Cortex of kidney (tissue), 1 donor: ENCODE measurements around the gene PDCD1.
"Not testable (repeated sequence)": the region's sequence is repeated elsewhere in the genome, so short reads cannot be mapped to it uniquely, and the experiment has no call there.

Experiments used
- DNase-seq: peaks from one replicate; lab custom pipeline; 2025; lab: John Stamatoyannopoulos, UW

PDCD1 gene

DNA sequence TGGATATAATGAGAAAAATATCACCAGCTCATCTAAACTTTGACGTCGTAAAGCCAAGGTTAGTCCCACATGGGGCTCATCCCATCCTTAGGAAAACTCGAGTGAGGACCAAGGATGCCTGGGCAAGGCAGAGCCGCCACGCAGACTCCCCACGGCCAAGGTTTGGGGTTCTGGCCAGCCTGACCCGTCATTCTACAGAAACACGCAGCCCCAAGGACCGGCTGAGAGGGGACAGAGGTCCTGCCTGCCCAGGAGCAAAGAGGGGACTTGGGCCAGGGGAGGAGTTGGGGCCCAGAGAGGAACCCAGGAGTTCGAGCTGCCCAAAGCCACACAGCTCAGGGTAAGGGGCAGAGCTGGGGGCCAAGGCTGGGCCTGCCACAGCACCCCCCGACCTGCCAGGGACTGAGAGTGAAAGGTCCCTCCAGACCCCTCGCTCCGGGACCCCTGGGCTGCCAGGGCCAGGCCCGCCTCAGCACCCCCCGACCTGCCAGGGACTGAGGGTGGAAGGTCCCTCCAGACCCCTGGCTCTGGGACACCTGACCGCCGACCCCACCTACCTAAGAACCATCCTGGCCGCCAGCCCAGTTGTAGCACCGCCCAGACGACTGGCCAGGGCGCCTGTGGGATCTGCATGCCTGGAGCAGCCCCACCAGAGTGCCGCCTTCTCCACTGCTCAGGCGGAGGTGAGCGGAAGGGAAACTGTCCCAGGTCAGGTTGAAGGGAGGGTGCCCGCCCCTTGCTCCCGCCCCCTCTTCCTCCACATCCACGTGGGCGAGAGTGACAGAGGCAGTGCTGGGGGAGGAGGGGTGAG, at the start of gene PDCD1:
Gene PDCD1, minus strand, starts transcription at position 689 of the 811 bp plus-strand sequence. Its CDS starts 56 bp downstream, at position 633.
- no peak for DNase-seq

DNA sequence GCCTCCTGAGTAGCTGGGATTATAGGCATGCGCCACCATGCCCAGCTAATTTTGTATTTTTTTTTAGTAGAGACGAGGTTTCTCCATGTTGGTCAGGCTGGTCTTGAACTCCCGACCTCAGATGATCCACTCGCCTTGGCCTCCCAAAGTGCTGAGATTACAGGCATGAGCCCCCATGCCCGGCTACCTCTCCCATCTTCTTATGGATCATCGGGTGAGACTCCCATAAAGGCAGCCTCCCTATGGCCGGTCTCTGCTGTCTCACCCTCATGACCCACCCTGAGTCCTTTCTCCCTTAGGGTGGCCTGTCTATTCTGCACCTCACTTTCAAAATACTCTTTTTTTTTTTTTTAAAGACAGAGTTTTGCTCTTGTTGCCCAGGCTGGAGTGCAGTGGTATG, 49.1 kb upstream of the PDCD1 start:
- not testable (repeated sequence) for DNase-seq

DNA sequence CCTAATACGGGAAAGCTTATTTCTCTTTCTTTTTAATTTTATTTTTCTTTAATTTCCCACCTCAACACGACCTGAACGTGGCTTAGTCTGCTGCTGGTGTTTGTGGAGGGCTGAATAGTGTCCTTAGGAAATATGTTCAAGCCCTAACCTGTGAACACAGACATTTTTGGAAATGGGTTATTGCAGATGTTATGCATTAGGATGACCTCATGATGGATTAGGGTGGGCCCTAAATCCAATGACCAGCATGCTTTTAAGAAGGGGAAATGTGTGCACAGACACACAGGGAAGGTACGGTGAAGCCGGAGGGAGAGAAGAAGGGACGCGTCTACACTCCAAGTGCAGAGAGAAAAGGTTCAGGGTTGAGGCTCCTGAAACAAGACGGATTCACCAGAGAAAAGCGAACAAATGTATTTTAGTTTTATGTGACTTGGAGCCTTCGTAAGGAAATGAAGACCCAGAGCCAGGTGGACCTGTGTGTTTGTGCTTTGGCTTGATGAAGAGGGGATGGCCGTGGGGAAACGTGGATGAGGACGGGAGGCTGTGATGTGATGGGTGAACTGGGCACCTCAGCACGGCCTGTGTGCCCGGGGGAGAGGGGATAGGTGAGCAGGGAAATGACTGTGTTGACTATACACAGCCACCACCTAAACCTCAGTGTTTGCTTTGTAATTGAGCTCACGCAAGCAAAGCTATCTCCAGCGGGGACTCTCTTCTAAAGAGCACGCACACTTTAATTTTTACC, 48.3 kb upstream of the PDCD1 start:
- DNase-seq, result no peak

DNA sequence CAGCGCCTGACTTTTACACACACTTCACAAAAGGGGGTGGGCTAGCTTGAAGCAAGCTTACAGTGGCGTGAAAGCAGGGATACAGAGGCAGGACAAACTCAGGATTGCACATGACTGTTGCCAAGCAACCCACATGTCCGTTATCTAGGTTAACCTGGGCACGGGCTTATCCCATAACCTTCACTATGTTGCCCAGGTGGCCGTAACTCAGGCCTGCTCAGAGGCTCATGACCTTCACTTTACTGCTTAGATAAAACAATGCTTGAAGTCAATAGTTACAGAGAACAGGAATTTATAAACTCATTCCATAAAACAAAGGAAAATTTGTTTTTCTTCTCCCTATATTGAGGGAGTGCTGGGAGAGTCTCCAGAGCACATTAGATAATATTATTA, 47.7 kb upstream of the PDCD1 start:
- not testable (repeated sequence) for DNase-seq

DNA sequence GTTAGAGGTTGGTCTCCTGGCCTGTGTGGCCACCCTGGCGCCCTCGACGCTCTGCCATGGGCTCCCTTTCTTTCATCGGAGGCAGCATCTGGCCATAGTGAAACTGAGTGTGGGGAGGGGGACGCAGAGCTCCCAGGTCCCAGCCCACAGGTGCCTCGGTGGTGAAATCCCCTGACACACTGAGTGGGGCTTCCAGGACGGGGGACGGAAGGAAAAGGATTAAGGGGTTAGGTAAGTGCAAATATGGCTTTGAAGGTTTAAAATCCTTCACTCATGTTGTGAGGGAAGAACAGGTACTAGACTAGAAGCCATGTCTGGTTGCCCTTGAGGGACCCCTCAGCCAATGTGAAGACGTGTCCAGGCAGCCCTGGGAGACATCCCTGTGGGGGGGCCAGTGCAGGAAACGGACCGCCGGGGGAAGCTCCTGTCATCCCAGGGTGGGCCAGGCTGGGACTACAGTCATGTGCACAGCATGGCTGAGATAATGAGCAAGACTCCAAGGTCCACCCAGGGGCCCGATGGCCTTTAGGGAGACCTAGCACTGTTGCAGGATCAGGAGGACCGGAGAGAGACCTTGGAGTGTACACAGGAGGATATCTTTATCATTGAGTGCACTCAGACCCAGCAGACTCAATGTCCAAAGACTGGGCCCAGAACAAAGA, 47.2 kb upstream of the PDCD1 start:
- DNase-seq, result no peak

DNA sequence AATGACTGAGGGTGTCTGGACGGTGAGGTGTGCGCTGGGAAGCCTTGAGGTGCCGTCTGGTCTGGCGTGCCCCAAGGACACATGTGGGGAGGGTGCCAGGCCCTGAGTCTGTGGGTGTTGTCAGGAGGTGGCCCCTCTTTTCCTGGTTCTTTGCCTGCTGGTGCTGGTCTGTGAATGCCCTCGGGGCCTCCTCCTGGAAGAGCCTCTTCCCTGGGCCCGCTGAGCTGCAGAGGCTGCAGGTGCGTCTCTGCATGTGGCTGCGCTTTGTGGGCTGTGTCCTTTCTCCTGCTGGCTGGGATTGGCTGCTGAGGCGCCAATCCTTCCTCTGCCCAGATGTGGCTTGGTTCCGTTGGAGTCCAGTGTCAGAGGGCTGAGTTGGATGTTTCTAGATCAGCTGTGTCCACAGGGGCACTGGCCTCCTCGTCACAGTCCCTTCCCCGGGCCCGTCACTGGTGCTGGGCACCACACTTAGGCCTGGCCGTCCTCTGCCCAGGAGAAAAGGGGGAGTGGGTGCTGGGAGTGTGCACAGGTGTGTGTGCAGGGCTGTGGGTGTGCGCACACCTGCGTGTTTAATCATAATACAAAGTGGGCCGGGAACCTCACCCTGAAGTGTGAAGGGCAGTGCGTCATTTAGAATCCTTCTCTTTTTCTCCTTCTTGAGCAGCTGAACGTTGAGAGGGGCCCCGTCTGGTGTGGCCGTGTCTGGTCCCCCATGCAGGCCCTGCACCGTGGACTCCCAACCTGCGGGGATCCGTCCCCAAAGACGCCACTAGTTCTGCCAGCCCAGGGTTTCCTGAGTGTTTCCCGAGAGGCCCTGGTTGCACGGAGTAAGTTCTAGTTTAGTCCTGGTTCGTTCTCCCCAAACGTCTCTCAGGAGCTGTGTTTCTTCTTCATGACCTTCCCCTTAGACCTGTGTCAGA, 46.4 kb upstream of the PDCD1 start:
- DNase-seq, result no peak

DNA sequence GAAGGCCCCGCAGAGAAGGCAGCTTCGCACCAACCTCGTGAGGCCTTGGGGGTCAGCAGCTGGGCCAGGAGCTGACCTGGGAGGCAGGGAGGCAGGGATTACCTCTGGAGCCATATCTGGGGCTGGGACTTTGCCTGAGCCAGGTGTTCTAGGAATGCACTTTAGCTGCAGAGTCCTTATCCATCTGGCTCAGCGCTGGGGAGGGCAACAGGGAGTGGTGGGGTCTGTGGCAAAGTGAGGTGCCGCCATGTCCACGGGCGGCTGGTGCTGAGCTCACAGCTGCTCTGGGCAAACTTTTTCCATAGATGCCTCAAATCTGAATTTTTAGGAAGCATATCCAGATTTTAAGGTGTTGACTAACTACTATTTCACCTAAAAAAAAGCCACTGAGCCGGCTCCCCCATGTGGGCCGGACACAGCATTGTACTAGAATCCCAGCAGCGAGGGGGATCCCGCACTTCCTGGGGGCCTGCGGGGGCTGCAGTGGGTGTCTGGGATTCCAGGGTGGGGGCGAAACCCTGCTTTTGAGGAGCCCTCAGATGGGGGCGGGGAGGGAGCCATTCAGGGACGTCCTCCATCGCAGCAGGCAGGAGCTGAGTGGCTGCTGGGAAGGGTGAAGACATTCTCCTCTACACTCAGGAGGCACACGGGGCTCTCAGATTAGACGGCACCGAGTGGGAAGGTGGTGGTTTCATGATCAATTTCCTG, 45.5 kb upstream of the PDCD1 start:
- DNase-seq, result no peak

DNA sequence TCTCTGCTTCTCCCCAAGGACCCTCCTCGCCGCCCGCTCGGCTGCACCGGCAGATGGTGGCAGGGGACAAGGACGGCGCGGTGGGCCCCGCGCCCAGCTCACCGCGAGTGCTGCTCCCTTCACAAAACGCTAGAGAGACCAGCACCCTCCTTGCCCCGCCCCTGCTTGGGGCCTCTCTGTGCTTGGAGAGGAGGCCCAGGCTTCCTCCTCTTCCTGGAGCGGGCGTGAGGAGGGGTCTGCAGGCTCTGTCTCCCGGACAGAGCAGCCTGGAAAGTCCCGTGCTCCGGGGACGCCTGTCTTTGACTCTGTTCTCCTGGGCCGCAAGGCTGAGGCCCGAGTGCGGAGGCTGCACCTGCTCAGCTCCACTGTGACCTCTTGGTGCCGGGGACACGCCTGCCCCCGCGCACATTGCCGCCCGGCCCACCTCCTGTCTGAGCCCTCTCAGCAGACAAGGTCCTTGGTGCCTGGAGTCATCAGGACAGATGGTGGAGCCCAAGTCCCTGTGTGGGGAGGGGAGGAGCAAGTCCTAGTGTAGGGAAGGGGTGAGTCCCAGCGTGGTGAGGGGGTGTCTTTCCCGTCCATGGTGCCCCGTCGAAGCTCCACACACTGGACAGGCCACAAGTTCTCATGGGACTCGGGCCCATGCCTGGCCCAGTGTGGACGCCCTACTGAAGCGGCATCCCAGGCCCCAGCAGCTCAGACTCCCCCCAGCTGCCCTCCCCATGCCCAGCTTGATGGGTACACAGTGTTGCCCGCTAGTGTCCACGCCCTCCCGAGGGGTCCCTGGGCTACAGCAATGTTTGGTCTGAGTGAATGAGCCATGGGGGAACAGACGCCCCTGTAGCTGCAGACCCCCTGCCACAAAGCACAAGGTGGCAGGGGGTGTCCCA, 44.7 kb upstream of the PDCD1 start:
- DNase-seq, result no peak

DNA sequence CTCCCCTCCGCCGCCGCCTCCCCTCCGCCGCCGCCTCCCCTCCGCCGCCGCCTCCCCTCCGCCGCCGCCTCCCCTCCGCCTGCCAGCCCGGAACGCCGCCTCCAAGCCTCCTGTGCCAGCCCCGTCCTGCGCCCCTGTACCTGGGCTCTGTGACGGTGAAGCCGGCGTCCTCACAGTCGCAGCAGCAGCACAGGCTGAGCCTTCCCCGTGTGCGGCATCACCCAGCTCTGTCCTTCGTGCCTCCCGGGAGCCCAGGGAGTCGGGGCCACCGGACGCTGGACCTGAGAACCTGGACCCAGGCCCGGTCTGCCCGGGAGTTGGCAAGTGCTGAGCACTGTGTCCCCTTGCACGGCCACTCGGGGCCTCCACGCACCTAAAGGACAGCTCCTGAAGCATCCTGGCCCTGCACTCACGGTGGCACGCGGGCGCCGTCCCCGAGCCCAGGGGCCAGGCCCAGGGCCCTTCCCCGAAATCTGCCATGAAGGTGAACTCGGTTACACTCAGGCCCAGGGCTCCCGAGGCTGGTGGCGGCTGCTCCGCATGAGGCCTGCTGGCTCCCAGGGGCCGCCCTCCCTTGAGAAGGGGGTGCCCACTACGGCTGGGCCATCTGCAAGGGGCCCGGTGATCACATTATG, 43.8 kb upstream of the PDCD1 start:
- DNase-seq, result no peak

DNA sequence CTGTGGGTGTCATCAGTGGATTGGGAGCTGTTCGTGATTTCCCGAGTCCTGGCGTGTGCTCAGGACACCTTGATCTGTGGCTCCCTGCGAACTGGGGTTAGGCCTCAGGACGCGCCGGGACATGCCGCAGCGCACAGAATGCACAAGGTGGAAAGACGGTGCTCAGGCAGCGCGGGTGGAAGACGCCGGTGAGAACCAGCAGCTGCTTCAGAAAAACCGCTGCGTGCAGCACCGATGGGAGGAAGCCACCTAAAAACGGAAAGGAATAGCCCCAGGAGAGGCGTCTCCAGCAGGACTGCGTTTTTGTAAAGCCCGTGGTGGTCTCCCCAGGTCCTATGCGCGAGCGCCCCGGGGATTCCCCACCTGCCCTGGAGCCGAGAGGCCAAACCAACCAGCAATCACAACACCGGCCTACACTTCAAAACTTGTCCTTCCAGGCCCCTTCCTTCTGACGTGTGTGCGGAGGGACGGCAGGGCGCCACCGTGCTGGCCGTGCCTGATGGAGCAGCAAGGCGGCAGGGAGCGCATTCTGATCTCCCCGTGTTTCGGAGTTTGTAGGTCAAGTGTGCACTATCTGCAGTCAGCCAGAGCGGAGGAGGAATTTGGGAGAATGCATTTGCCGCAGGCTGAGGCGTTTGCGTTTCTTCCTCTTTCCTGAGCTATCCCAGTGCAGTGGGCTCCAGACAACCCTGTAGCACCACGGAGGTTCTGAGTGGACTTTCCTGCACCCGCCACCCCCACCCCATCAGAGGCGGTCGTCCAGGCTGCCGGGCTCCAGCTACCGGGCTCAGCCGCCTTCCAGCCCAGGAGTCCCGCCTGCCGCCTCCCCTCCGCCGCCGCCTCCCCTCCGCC, 43.0 kb upstream of the PDCD1 start:
- no peak for DNase-seq

DNA sequence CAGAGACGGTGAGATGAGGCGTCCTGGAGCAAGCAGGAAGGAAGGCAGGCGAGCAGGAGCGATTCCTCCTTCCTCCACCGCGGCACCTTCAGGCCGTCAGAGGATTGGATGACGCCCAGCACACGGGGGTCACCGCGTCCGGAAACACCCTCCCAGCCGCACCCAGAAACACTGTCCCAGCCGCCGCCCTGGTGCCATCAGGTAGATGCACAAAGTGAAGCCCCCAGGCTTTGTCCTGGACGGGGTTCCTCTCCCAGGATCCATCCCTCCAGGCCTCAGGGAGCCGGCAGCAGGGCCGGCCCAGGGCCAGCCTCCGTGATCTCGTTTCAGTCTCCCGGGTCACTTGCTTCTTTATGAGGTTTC, 42.3 kb upstream of the PDCD1 start:
- DNase-seq, result no peak

DNA sequence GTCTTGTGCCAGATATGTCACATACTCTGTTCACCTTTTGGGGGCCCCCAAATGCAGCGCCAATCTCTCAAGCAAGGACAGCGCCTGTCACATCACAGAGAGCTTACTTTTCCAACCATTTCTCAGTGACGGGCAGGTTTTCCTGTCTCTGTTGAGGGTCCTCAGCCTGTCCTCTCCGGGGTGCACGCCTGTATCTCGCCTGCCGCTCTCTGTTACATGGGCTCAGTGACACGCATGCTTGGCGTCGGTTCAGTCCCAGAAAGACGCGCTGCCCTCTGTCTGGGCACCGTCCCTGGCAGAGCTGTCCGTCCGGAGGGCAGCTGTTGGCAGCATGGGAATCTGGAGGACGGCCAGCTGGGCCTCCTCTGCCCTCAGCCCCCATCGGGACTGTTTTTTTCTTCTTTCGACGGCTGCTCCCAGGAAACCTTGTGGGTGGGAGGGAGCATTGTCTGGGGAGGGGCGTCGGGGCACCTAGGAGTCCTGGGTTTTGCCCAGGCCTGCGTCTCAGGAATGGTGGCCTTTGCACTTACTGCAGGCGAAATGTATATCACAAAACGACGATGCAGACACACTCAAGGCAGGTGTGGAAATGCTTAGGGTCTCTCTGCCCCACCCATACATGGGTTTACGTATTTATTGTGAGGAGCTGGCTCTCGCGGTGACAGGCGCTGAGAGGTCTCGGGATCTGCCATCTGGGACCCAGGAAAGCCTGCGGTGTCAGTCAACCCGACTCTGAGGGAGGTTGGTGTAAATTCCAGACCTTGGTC, 41.7 kb upstream of the PDCD1 start:
- DNase-seq, result no peak

DNA sequence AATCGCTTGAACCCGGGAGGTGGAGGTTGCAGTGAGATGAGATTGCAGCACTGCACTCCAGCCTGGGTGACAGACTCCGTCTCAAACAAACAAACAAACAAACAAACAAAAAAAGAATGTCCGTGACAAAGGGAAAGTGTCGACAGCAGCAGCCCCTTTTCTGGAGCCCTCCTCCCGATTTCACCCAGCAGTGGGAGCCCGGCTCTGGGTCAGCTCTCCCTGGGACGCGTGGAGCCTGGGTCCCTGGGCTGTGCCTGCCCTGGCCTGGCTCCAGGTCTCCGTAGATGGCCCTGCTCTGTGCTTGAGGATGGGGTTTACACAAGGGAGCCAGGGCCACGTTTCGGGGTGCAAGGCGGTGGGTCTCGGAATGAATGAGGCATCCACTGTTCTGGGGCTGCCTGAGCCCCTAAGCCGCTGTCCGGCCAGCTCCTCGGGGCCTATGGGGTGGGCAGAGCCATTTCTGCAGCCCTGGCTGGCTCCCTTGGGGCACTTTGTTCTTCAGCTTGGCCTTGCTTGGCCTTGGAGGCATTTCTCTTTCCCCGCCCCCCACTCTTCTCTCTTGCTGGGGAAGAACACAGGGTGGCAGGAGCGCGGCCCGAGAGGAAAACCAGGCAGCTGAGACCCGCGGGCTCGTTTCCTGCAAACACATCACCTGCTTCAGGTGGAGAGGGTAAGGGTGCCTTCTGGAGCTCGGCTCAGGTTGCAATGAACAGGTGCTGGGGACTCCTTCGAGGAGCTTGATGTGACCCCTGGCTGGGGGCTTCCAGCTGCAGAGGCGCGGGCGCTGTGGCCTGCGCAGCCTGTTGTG, 40.0 kb upstream of the PDCD1 start:
- no peak for DNase-seq

DNA sequence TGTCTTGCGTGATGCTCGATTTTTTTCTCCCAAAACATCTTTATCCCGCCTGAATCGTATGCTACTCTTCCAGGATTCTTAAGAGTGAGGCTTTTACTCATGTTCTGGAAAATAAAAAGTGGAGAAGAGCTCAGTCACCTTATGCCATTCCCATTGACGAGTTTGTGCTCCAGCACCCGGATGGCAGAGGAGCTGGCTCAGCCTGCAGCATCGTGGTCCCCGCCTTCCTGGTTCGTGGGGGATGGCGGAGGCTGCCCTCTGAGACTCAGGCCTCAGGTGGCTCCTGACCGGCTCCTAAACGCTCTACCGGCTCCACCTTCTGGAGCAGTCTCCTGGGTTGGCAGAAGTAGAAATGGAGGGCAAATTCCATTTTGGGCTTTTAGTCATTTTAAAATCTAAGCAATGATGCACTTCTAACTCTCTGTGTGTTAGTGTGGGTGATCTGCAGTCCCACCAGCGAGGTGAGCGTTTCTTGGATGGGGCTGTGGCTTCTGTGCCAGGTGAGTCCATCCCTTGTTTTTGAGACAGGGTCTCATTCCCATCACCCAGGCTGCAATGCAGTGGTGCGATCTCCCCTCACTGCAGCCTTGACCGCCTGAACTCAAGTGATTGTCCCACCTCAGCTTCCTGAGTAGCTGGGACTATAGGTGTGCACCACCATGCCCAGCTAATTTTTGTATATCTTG, 38.7 kb upstream of the PDCD1 start:
- no peak for DNase-seq

DNA sequence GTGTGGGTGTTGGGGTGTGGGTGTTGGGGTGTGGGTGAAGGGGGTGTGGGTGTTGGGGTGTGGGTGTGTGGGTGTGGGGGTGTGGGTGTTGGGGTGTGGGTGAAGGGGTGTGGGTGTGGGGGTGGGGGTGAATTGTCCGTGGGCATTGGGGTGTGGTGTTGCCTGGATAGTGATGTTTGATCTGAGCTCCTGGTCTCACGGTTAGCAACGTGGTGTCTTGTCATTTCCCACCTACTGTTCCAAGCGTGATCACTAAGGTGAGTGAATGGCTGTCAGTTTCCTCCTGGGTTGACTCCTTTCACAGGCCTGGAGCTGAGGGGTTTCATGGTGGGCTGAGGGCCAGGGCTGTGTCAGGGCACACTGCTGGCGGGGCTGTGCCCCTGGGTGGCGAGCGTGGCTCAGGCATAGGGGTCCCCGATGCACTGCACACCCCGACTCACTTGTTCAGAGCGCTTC, 38.1 kb upstream of the PDCD1 start:
- DNase-seq, result no peak
